Pancreas (tissue), 10 donors: ENCODE results near the gene OSBPL6. TPM values are rescaled to one million over a fixed set of nuclear protein-coding genes. Genes with fewer than 3 reads are reported as not detected.

Experiments
- ATAC-seq, 4 donors: fragments of 200-7000 bp; cut with Tn5 transposase; one replicate each; pipeline versions ENCODE4 v1.8.0 to v1.9.1; 2020; ENCODE audit warnings: mild to moderate bottlenecking in 4 of 4, moderate library complexity in 4 of 4
- DNase-seq, 6 donors: peaks; one replicate each; pipeline ENCODE4 v3.0.0-alpha.2; 2020
- FAIRE-seq: peaks from 2 replicates; lab custom pipeline; 2012; peaks lifted over from hg19 to GRCh38; lab: Jason Lieb, UNC
- H3K27ac ChIP-seq, 4 donors: fragments of 200-600 bp; sonication (generic); 1 replicate in 3 of 4; 2 replicates in 1 of 4; pipeline versions ENCODE4 v1.5.0 to v1.8.0; 2020
- H3K27me3 ChIP-seq, 4 donors: fragments of 200-600 bp; one replicate each; pipeline ENCODE4 v1.8.0; 2021
- H3K36me3 ChIP-seq, 3 donors: fragments of 200-600 bp; sonication (generic) in 1 of 3; one replicate each; pipeline versions ENCODE4 v1.5.0 to v1.8.0; 2020 to 2021
- H3K4me1 ChIP-seq, 3 donors: fragments of 200-600 bp; one replicate each; pipeline ENCODE4 v1.8.0; 2021
- H3K4me3 ChIP-seq, 4 donors: fragments of 200-600 bp; sonication (generic) in 2 of 4; one replicate each; pipeline versions ENCODE4 v1.5.0 to v1.8.0; 2020 to 2021
- H3K9me3 ChIP-seq, 4 donors: fragments of 200-600 bp; one replicate each; pipeline ENCODE4 v1.8.0; 2021
- WGBS, 2 donors: extraction: QIAGEN DNeasy Blood & Tissue Kit; methylation state at CpG; one replicate each; pipeline ENCODE4 v1.1.7; 2013; 5-methylcytosine and 5-hydroxymethylcytosine counted together
- intact Hi-C, 3 donors: fragments of 100-400 bp; cut with DNase I; formaldehyde crosslinking; loops; one replicate each; pipeline versions ENCODE4 v1.11.1 to v1.14.2; 2022
- polyA plus RNA-seq, 2 donors: library from polyadenylated mRNA; stranded (reverse); fragments of 200-250 nt; gene quantifications; one replicate each; pipeline ENCODE4 v1.2.3, GENCODE V29; 2013
- total RNA-seq, 6 donors: library from RNA; stranded (reverse); fragmentation: NEBNext Ultra II Directional in 4 of 6; extraction: Animal tissue kit (Norgen Biotek cat#: 25700) in 4 of 6; gene quantifications; one replicate each; pipeline versions ENCODE4 v1.2.1 to v1.2.4, GENCODE V29; 2021 to 2023
- TF ChIP-seq, protein P1 (sequence below), 4 donors: fragments of 200-600 bp; sonication (generic) in 3 of 4; IDR thresholded peaks; one replicate each; pipeline versions ENCODE4 v1.5.0 to v1.8.0; 2021; ENCODE audit warnings: antibody characterized with exemption in 4 of 4
- donor health status: healthy with polysubstance abuse.
- donor health status: DM: no; HTN: no; CAD: no; lungs with moderate emphysema.
- donor health status: DM: no; HTN: no; CAD: no.
- donor health status: control.
- donor health status: control.
- donor health status: Bipolar disorder and iron deficiency.
- donor health status: DM: yes; HTN: yes; CAD: no.
- donor health status: DM: no; HTN: no; CAD: no.
- donor health status: DM: no; HTN: no; CAD: no.
- donor health status: DM: yes; HTN: yes; CAD: no.

Gene OSBPL6
- total and polyA plus RNA-seq, 8 donors, result 0.30 to 1.4 (median 0.79) TPM

- no peaks in the 10 kb centered on the region for H3K27me3 ChIP-seq
- no peak overlapping the region for H3K4me3 ChIP-seq
- H3K4me1 ChIP-seq, result no peaks in the 10 kb centered on the region
- no peaks in the 10 kb centered on the region for H3K36me3 ChIP-seq
- intact Hi-C loops, result no loop called here
- WGBS, 2 donors, result 87 to 93% methylated on average over 6 of the region's 6 CpGs
- H3K27ac ChIP-seq, result no peak overlapping the region
- FAIRE-seq (no peak), ATAC-seq (no peak), DNase-seq (no peak)
- no peaks in the 10 kb centered on the region for H3K9me3 ChIP-seq
- TF ChIP-seq, protein P1, sequence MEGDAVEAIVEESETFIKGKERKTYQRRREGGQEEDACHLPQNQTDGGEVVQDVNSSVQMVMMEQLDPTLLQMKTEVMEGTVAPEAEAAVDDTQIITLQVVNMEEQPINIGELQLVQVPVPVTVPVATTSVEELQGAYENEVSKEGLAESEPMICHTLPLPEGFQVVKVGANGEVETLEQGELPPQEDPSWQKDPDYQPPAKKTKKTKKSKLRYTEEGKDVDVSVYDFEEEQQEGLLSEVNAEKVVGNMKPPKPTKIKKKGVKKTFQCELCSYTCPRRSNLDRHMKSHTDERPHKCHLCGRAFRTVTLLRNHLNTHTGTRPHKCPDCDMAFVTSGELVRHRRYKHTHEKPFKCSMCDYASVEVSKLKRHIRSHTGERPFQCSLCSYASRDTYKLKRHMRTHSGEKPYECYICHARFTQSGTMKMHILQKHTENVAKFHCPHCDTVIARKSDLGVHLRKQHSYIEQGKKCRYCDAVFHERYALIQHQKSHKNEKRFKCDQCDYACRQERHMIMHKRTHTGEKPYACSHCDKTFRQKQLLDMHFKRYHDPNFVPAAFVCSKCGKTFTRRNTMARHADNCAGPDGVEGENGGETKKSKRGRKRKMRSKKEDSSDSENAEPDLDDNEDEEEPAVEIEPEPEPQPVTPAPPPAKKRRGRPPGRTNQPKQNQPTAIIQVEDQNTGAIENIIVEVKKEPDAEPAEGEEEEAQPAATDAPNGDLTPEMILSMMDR (IDR thresholded peaks at IDR 0.05), result no peak
These were observed 71.5 kb downstream of the OSBPL6 start for GRCh38 chr2:178265851-178266250.

DNA sequence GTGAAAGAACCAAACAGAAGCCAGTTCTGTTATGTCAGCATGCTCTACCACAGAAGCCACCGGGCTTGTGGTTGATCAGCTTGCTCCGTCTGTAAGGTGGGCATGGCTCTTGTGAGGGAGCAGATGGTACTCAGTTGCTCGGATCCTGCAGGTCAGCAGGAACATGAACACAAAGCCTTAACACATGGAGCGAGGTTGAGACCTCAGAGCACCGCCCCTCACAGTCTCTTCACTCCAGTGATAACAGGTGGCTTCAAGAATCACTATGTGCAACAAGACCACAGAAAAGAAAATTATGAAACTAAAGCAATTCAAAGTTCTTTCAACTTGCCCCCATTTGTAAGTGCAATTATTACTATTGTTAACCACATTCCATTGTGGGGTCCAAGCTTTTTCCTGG lies 72.1 kb downstream of the OSBPL6 start:
- FAIRE-seq, result no peak
- WGBS, 2 donors, result 90% methylated on average over 5 of the region's 5 CpGs
- intact Hi-C loops, result no loop called here
- no peaks in the 10 kb centered on the region for H3K9me3 ChIP-seq
- no peak overlapping the region for H3K4me3 ChIP-seq
- H3K36me3 ChIP-seq, result no peaks in the 10 kb centered on the region
- TF ChIP-seq, protein P1 (IDR thresholded peaks at IDR 0.05), result no peak
- DNase-seq, result no peak
- H3K27me3 ChIP-seq, result no peaks in the 10 kb centered on the region
- ATAC-seq, result no peak
- H3K27ac ChIP-seq, result no peak overlapping the region
- H3K4me1 ChIP-seq, result no peaks in the 10 kb centered on the region

- H3K36me3 ChIP-seq, result no peaks in the 10 kb centered on the region
- no peaks in the 10 kb centered on the region for H3K4me1 ChIP-seq
- DNase-seq (no peak), ATAC-seq (no peak), FAIRE-seq (no peak)
- TF ChIP-seq, protein P1 (IDR thresholded peaks at IDR 0.05), result no peak
- H3K4me3 ChIP-seq, result no peak overlapping the region
- H3K27ac ChIP-seq, result no peak overlapping the region
- no peaks in the 10 kb centered on the region for H3K27me3 ChIP-seq
- intact Hi-C loops, result no loop called here
- no peaks in the 10 kb centered on the region for H3K9me3 ChIP-seq
- 87 to 88% methylated on average over 2 of the region's 2 CpGs for WGBS, 2 donors
These were observed 73.3 kb downstream of the OSBPL6 start for GRCh38 chr2:178267660-178268059.

GRCh38 chr2:178268435-178268834 lies 74.1 kb downstream of the OSBPL6 start:
- TF ChIP-seq, protein P1 (IDR thresholded peaks at IDR 0.05), result no peak
- DNase-seq (no peak), FAIRE-seq (no peak), ATAC-seq (no peak)
- no peak overlapping the region for H3K4me3 ChIP-seq
- intact Hi-C loops, result no loop called here
- no peaks in the 10 kb centered on the region for H3K4me1 ChIP-seq
- no peaks in the 10 kb centered on the region for H3K27me3 ChIP-seq
- no peak overlapping the region for H3K27ac ChIP-seq
- no peaks in the 10 kb centered on the region for H3K9me3 ChIP-seq
- no peaks in the 10 kb centered on the region for H3K36me3 ChIP-seq

DNA sequence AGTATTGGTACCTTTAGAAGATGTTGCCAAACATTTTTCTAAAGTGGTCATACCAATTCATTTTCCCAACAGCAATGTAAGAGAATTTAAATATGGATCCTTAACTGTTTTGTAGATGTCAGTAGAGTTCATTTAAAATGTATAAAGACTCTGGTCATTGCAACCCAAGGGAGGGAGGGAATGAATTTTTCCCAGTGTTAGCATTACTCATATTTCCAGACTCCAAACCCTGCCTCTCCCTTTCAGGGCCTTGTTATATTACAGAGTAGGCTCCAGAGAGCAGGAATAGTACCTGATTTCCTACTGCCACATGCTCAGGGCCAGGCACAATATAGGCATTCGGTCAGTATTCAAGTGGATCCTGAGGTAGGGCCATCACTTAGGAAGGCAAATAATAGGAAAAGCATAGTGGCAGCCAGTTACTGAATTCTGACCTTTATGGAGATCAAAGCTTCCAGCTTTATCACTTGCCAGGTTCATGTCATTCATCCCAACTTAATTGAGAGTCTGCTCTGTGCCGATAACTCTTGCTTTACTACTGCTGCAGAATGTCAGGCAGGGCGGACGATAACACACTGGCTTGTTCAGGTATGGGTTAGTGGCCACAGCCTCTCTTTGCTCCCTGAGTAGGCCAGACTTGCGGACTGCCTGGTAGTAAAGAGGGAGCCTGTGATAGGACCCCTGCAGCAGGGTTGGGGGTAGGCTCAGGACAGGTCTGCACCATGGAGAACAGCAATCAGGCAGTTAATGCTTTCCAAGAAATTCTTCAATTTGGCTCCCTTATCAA lies 75.3 kb downstream of the OSBPL6 start:
- no peaks in the 10 kb centered on the region for H3K27me3 ChIP-seq
- TF ChIP-seq, protein P1 (IDR thresholded peaks at IDR 0.05), result no peak
- DNase-seq (no peak), FAIRE-seq (no peak), ATAC-seq (no peak)
- intact Hi-C loops, result no loop called here
- no peaks in the 10 kb centered on the region for H3K36me3 ChIP-seq
- 89 to 91% methylated on average over 5 of the region's 5 CpGs for WGBS, 2 donors
- no peaks in the 10 kb centered on the region for H3K4me1 ChIP-seq
- no peaks in the 10 kb centered on the region for H3K9me3 ChIP-seq
- no peak overlapping the region for H3K27ac ChIP-seq
- H3K4me3 ChIP-seq, result no peak overlapping the region
